HEK293 (cell line): ENCODE measurements around the gene SMIM29.

ENCODE experiments used
- HOXD13 ChIP-seq: sonication (generic); formaldehyde crosslinking; IDR thresholded peaks from 2 replicates; pipeline ENCODE4 v1.8.0; 2022; ENCODE audit warnings: missing genetic modification reagents, borderline replicate concordance
- KLF16 ChIP-seq: fragments of 450-650 bp; formaldehyde crosslinking; IDR thresholded peaks from 2 replicates; pipeline ENCODE4 v1.5.1; 2017; ENCODE audit warnings: missing biosample characterization, missing genetic modification characterization
- KLF9 ChIP-seq: fragments of 450-650 bp; formaldehyde crosslinking; IDR thresholded peaks from 2 replicates; pipeline ENCODE4 v1.5.1; 2016; ENCODE audit warnings: missing biosample characterization, missing genetic modification characterization, low read depth
- YY1 ChIP-seq: fragments of 450-650 bp; formaldehyde crosslinking; IDR thresholded peaks from 2 replicates; pipeline ENCODE4 v1.5.1; 2018; ENCODE audit warnings: missing biosample characterization, missing genetic modification characterization
- ZNF138 ChIP-seq: fragments of 450-650 bp; formaldehyde crosslinking; IDR thresholded peaks from 2 replicates; pipeline ENCODE4 v1.5.1; 2016; ENCODE audit warnings: missing biosample characterization, missing genetic modification characterization, borderline replicate concordance
- ZNF266 ChIP-seq: fragments of 450-650 bp; formaldehyde crosslinking; IDR thresholded peaks from 2 replicates; pipeline ENCODE4 v1.5.1; 2016; ENCODE audit warnings: missing biosample characterization, missing genetic modification characterization, low read depth
- ZNF596 ChIP-seq: fragments of 450-650 bp; IDR thresholded peaks from 2 replicates; pipeline ENCODE4 v1.5.0; 2018; ENCODE audit warnings: missing biosample characterization, mild to moderate bottlenecking, missing genetic modification characterization, moderate library complexity
- ZNF629 ChIP-seq: fragments of 450-650 bp; formaldehyde crosslinking; IDR thresholded peaks from 2 replicates; pipeline ENCODE4 v1.5.1; 2017; ENCODE audit warnings: missing biosample characterization, missing genetic modification characterization
- TF ChIP-seq, protein P1 (sequence below): fragments of 450-650 bp; formaldehyde crosslinking; IDR thresholded peaks from 2 replicates; pipeline ENCODE4 v1.5.1; 2016; ENCODE audit warnings: missing biosample characterization, missing genetic modification characterization
- TF ChIP-seq, protein P2 (sequence below): fragments of 450-650 bp; formaldehyde crosslinking; IDR thresholded peaks from 2 replicates; pipeline ENCODE4 v1.5.1; 2016; ENCODE audit warnings: missing biosample characterization, missing genetic modification characterization
- TF ChIP-seq, protein P3 (sequence below): IDR thresholded peaks from 2 replicates; pipeline ENCODE4 v1.6.1; 2011; ENCODE audit warnings: mild to moderate bottlenecking, low read depth, low read length, borderline replicate concordance

DNA sequence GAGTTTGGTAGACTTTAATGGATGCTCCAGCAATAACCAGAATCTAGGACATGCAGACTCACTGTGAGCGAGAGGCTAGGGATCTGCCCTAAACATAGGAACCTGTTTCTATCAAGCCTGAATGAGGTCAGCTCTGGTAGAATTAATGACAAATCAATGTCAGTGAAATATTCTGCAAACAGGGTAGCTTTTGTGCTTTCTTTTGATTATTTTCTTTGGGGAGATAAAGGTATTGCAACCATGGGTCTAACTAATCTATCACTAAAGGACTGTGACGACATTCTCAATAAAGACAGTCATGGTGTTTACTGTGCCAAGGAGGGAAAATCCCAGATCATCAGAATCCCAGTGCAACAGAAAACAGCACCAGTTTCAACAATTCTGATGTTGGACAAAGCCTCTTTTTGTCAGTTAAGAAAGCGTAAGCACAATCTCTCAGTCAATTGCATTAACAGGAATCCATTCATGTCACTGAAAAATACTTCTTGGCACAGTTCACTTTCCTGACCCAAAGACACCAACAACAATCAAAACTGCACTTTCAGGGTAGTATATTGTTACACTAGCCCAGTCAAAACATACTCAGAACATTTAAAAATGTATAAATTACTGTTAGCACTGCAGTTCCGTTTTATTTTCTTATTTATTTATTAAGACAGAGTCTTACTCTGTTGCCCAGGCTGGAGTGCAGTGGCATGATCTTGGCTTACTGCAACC, 36.8 kb upstream of the SMIM29 start:
- TF ChIP-seq, protein P1, sequence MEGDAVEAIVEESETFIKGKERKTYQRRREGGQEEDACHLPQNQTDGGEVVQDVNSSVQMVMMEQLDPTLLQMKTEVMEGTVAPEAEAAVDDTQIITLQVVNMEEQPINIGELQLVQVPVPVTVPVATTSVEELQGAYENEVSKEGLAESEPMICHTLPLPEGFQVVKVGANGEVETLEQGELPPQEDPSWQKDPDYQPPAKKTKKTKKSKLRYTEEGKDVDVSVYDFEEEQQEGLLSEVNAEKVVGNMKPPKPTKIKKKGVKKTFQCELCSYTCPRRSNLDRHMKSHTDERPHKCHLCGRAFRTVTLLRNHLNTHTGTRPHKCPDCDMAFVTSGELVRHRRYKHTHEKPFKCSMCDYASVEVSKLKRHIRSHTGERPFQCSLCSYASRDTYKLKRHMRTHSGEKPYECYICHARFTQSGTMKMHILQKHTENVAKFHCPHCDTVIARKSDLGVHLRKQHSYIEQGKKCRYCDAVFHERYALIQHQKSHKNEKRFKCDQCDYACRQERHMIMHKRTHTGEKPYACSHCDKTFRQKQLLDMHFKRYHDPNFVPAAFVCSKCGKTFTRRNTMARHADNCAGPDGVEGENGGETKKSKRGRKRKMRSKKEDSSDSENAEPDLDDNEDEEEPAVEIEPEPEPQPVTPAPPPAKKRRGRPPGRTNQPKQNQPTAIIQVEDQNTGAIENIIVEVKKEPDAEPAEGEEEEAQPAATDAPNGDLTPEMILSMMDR (tag by site-specific recombination), result no peak
- TF ChIP-seq ZNF629 (tag by site-specific recombination) (no peak), YY1 (tag by site-specific recombination) (no peak), ZNF596 (tag by site-specific recombination) (no peak), ZNF266 (tag by site-specific recombination) (no peak), KLF9 (tag by site-specific recombination) (no peak), KLF16 (tag by site-specific recombination) (no peak), ZNF138 (tag by site-specific recombination) (no peak), HOXD13 (CRISPR knock-in tag) (no peak)
- TF ChIP-seq, protein P2, sequence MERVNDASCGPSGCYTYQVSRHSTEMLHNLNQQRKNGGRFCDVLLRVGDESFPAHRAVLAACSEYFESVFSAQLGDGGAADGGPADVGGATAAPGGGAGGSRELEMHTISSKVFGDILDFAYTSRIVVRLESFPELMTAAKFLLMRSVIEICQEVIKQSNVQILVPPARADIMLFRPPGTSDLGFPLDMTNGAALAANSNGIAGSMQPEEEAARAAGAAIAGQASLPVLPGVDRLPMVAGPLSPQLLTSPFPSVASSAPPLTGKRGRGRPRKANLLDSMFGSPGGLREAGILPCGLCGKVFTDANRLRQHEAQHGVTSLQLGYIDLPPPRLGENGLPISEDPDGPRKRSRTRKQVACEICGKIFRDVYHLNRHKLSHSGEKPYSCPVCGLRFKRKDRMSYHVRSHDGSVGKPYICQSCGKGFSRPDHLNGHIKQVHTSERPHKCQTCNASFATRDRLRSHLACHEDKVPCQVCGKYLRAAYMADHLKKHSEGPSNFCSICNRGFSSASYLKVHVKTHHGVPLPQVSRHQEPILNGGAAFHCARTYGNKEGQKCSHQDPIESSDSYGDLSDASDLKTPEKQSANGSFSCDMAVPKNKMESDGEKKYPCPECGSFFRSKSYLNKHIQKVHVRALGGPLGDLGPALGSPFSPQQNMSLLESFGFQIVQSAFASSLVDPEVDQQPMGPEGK (tag by site-specific recombination), result no peak
- TF ChIP-seq, protein P3, sequence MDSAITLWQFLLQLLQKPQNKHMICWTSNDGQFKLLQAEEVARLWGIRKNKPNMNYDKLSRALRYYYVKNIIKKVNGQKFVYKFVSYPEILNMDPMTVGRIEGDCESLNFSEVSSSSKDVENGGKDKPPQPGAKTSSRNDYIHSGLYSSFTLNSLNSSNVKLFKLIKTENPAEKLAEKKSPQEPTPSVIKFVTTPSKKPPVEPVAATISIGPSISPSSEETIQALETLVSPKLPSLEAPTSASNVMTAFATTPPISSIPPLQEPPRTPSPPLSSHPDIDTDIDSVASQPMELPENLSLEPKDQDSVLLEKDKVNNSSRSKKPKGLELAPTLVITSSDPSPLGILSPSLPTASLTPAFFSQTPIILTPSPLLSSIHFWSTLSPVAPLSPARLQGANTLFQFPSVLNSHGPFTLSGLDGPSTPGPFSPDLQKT, result no peak
